ENCODE data around the gene CASP4.
A peak's percentile ranks its signal among the peaks of the same experiment; 100 is the strongest.
"Not testable (repeated sequence)": the region's sequence is repeated elsewhere in the genome, so short reads cannot be mapped to it uniquely, and the experiment has no call there.

Gene CASP4

GRCh38 chr11:104957280-104957679 is 11.1 kb downstream of the CASP4 start:
- H3K27me3 ChIP-seq = no peaks in the 10 kb centered on the region
- TF ChIP-seq CTCF (IDR thresholded peaks at IDR 0.05) = no peak
- H3K4me1 ChIP-seq (ENCODE audit: control insufficient read depth in 1 of 2, insufficient read depth in 1 of 2, low read depth in 1 of 2, low read length in 1 of 2) = peaks cover 46 to 64% of the 10 kb centered on the region in 2 experiments
- peaks cover 40% of the 10 kb centered on the region for H3K36me3 ChIP-seq
- no peaks in the 10 kb centered on the region for H3K9me3 ChIP-seq
- no peak overlapping the region for H3K4me3 ChIP-seq (ENCODE audit: low read depth in 1 of 2, low read length in 1 of 2)
- H3K27ac ChIP-seq = peak overlapping the region; percentile 72

DNA sequence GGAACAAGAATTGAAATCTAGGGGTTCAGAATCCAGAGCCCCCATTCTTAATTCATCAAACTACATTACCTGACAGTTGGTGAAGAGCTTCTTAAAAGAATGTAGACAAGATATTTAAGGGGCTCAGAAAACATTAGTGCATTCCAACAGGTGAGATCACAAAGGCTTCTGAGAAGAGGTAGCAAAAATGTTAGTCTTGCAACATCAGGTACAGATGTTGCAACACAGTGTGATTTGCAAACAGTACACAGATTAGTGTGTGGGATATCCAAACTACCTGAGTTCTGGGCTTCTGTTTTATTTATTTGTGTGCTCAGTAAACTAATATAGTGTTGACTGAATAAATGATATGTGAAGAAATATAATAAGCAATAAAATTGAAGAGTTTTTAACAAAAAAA is 11.8 kb downstream of the CASP4 start:
- no peaks in the 10 kb centered on the region for H3K27me3 ChIP-seq
- H3K4me3 ChIP-seq (ENCODE audit: low read depth in 1 of 2, low read length in 1 of 2) = peak overlapping the region; percentile 36 to 37
- H3K9me3 ChIP-seq = no peaks in the 10 kb centered on the region
- no peak for TF ChIP-seq CTCF (IDR thresholded peaks at IDR 0.05)
- H3K27ac ChIP-seq = peak overlapping the region; percentile 72
- H3K36me3 ChIP-seq = peaks cover 42% of the 10 kb centered on the region
- peaks cover 39 to 56% of the 10 kb centered on the region in 2 experiments for H3K4me1 ChIP-seq (ENCODE audit: control insufficient read depth in 1 of 2, insufficient read depth in 1 of 2, low read depth in 1 of 2, low read length in 1 of 2)

DNA sequence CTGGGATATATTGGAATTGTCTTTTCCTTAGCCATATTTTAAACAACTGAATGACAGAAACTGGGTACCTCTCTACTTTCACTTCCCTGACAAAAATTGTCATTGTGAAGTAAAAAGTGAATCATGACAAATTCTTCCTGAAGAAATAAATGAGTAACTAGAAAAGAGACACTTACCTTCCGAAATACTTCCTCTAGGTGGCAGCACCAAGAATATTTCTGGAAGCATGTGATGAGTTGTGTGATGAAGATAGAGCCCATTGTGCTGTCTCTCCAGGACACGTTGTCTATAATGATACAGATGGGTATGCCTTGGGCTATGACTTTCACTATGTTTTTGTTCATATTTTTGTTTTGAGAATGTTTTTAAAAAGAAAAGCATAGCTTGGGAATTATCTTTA is 21.5 kb downstream of the CASP4 start:
- no peaks in the 10 kb centered on the region for H3K27me3 ChIP-seq
- no peaks in the 10 kb centered on the region for H3K9me3 ChIP-seq
- peaks cover 100% of the 10 kb centered on the region for H3K36me3 ChIP-seq
- no peaks in the 10 kb centered on the region for H3K4me1 ChIP-seq (ENCODE audit: control insufficient read depth in 1 of 2, insufficient read depth in 1 of 2, low read depth in 1 of 2, low read length in 1 of 2)
- H3K27ac ChIP-seq = peak overlapping the region; percentile 1
- peak; percentile 55 for TF ChIP-seq CTCF (IDR thresholded peaks at IDR 0.05)
- no peak overlapping the region for H3K4me3 ChIP-seq (ENCODE audit: low read depth in 1 of 2, low read length in 1 of 2)

- no peaks in the 10 kb centered on the region for H3K9me3 ChIP-seq
- H3K4me1 ChIP-seq (ENCODE audit: control insufficient read depth in 1 of 2, insufficient read depth in 1 of 2, low read depth in 1 of 2, low read length in 1 of 2) = no peaks in the 10 kb centered on the region
- H3K36me3 ChIP-seq = peaks cover 79% of the 10 kb centered on the region
- H3K27ac ChIP-seq = no peak overlapping the region
- H3K4me3 ChIP-seq (ENCODE audit: low read depth in 1 of 2, low read length in 1 of 2) = no peak overlapping the region
- H3K27me3 ChIP-seq = no peaks in the 10 kb centered on the region
- no peak for TF ChIP-seq CTCF (IDR thresholded peaks at IDR 0.05)
Measured at GRCh38 chr11:104944076-104944475, 24.3 kb downstream of the CASP4 start.

- TF ChIP-seq CTCF (IDR thresholded peaks at IDR 0.05) = no peak
- H3K4me3 ChIP-seq (ENCODE audit: low read depth in 1 of 2, low read length in 1 of 2) = no peak overlapping the region
- peaks cover 73% of the 10 kb centered on the region for H3K36me3 ChIP-seq
- no peaks in the 10 kb centered on the region for H3K9me3 ChIP-seq
- H3K27ac ChIP-seq = no peak overlapping the region
- H3K27me3 ChIP-seq = no peaks in the 10 kb centered on the region
- no peaks in the 10 kb centered on the region for H3K4me1 ChIP-seq (ENCODE audit: control insufficient read depth in 1 of 2, insufficient read depth in 1 of 2, low read depth in 1 of 2, low read length in 1 of 2)
Measured at GRCh38 chr11:104943561-104943960, 24.8 kb downstream of the CASP4 start.

DNA sequence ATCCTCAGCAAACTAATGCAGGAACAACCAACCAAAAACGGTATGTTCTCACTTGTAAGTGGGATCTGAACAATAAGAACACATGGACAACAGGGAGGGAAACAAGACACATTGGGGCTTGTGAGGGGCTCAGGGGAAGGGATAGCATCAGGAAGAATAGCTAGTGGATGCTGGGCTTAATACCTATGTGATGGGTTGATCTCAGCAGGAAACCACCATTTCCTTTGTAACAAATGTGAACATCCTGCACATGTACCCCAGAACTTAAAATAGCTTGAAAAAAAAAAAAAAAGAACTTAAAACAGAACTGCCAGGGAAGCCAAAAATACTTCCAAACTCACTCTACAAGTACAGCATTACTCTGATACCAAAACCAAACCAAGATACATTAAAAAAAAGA is 33.8 kb downstream of the CASP4 start:
- Histone ChIP-seq H3K4me3 (ENCODE audit: low read depth in 1 of 2, low read length in 1 of 2) (no peak overlapping the region), H3K4me1 (ENCODE audit: control insufficient read depth in 1 of 2, insufficient read depth in 1 of 2, low read depth in 1 of 2, low read length in 1 of 2) (no peaks in the 10 kb centered on the region), H3K27me3 (no peaks in the 10 kb centered on the region), H3K9me3 (no peaks in the 10 kb centered on the region), H3K36me3 (no peaks in the 10 kb centered on the region), H3K27ac (no peak overlapping the region)
- no peak for TF ChIP-seq CTCF (IDR thresholded peaks at IDR 0.05)

DNA sequence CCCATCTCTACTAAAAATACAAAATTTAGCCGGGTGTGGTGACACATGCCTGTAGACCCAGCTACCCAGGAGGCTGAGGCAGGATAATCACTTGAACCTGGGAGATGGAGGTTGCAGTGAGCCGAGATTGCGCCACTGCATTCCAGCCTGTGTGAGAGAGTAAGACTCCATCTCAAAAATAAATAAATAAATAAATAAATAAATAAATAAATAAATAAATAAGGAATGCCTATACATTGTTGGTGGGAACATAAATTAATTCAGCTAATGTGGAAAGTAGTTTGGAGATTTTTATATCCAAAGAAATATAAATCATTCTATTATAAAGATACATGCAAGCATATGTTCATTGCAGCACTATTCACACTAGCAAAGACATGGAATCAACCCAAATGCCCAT is 34.3 kb downstream of the CASP4 start:
- H3K4me1 ChIP-seq (ENCODE audit: control insufficient read depth in 1 of 2, insufficient read depth in 1 of 2, low read depth in 1 of 2, low read length in 1 of 2); H3K27me3 ChIP-seq; H3K36me3 ChIP-seq; H3K9me3 ChIP-seq; H3K27ac ChIP-seq; H3K4me3 ChIP-seq (ENCODE audit: low read depth in 1 of 2, low read length in 1 of 2): not testable (repeated sequence)

Data from neutrophil (primary cell).